Neural cell (in vitro differentiated cells): Measurements from ENCODE around the gene SHMT2. TPM values are rescaled to one million over a fixed set of nuclear protein-coding genes. Genes with fewer than 3 reads are reported as not detected.

Experiments used
- H2AFZ ChIP-seq: fragments of 200-600, 300-800 bp; sonication (generic), shearing (Covaris generic); 2 replicates; pipeline ENCODE4 v1.6.0; 2014; ENCODE audit warnings: low read depth, mild to moderate bottlenecking, antibody characterized with exemption, low read length, moderate library complexity
- H3F3A ChIP-seq: fragments of 200-600 bp; shearing (Covaris generic); 2 replicates; pipeline ENCODE4 v1.6.1; 2016; ENCODE audit warnings: mild to moderate bottlenecking, moderate library complexity, mixed read lengths, antibody characterized with exemption, low read length; ENCODE audit not compliant: insufficient read depth, poor library complexity, severe bottlenecking
- H3K27ac ChIP-seq: fragments of 200-600, 300-800 bp; sonication (generic), shearing (Covaris generic); 2 replicates; pipeline ENCODE4 v1.5.1; 2014; ENCODE audit warnings: mild to moderate bottlenecking, low read length, moderate library complexity
- H3K27me3 ChIP-seq: fragments of 300-800, 200-600 bp; sonication (generic), shearing (Covaris generic); 2 replicates; pipeline ENCODE4 v1.6.0; 2014; ENCODE audit warnings: mild to moderate bottlenecking, low read depth, low read length, moderate library complexity; ENCODE audit not compliant: insufficient read depth
- H3K36me3 ChIP-seq: fragments of 300-800, 200-600 bp; sonication (generic), shearing (Covaris generic); 2 replicates; pipeline ENCODE4 v1.5.1; 2014; ENCODE audit warnings: mild to moderate bottlenecking, antibody characterized with exemption, low read length, moderate library complexity; ENCODE audit not compliant: insufficient read depth
- H3K4me2 ChIP-seq: fragments of 300-800, 200-600 bp; sonication (generic), shearing (Covaris generic); 2 replicates; pipeline ENCODE4 v1.6.0; 2014; ENCODE audit warnings: mild to moderate bottlenecking, low read length
- H3K4me3 ChIP-seq: fragments of 300-800, 200-600 bp; sonication (generic), shearing (Covaris generic); 2 replicates; pipeline ENCODE4 v1.5.1; 2014; ENCODE audit warnings: mild to moderate bottlenecking, low read length, moderate library complexity
- H3K79me2 ChIP-seq: fragments of 200-600 bp; shearing (Covaris generic); replicated peaks from 2 replicates; pipeline ENCODE4 v1.6.0; 2014; ENCODE audit warnings: mild to moderate bottlenecking, low read length, moderate library complexity; ENCODE audit not compliant: insufficient read depth
- H3K9ac ChIP-seq: fragments of 300-800, 200-600 bp; sonication (generic), shearing (Covaris generic); 2 replicates; pipeline ENCODE4 v1.6.1; 2016; ENCODE audit warnings: mild to moderate bottlenecking, low read length, mixed read lengths
- H3K9me2 ChIP-seq: fragments of 200-600 bp; shearing (Covaris generic); 2 replicates; pipeline ENCODE4 v1.6.1; 2016; ENCODE audit warnings: mild to moderate bottlenecking, low read length, mixed read lengths; ENCODE audit not compliant: insufficient read depth
- H3K9me3 ChIP-seq: fragments of 200-600, 300-800 bp; sonication (generic), shearing (Covaris generic); 2 replicates; pipeline ENCODE4 v1.6.1; 2016; ENCODE audit warnings: mild to moderate bottlenecking, mixed run types, low read length, moderate library complexity, mixed read lengths
- H4K20me1 ChIP-seq: fragments of 200-600 bp; shearing (Covaris generic); 2 replicates; pipeline ENCODE4 v1.6.1; 2016; ENCODE audit warnings: mild to moderate bottlenecking, mixed run types; ENCODE audit not compliant: insufficient read depth
- EP300 ChIP-seq: fragments of 450-650 bp; conservative IDR thresholded peaks from 2 replicates; pipeline ENCODE4 v1.6.1; 2014; ENCODE audit warnings: antibody characterized with exemption, mild to moderate bottlenecking, moderate library complexity; ENCODE audit not compliant: poor library complexity, severe bottlenecking
- EZH2 ChIP-seq: fragments of 200-600, 300-800 bp; shearing (Covaris generic), sonication (generic); IDR thresholded peaks from 2 replicates; pipeline ENCODE4 v1.6.1; 2014; ENCODE audit warnings: antibody characterized with exemption, low read length, borderline replicate concordance, mild to moderate bottlenecking; ENCODE audit not compliant: insufficient read depth, poor library complexity, severe bottlenecking
- MXI1 ChIP-seq: fragments of 450-650 bp; conservative IDR thresholded peaks from 2 replicates; pipeline ENCODE4 v1.6.1; 2014; ENCODE audit warnings: antibody characterized with exemption, mild to moderate bottlenecking; ENCODE audit not compliant: poor library complexity, severe bottlenecking
- POLR2AphosphoS5 ChIP-seq: IDR thresholded peaks from 2 replicates; pipeline ENCODE4 v1.6.1; 2012
- RAD21 ChIP-seq: fragments of 450-650 bp; conservative IDR thresholded peaks from 2 replicates; pipeline ENCODE4 v1.6.1; 2014; ENCODE audit warnings: antibody characterized with exemption, mild to moderate bottlenecking, moderate library complexity
- SMC3 ChIP-seq: fragments of 450-650 bp; conservative IDR thresholded peaks from 2 replicates; pipeline ENCODE4 v1.6.1; 2014; ENCODE audit warnings: antibody characterized with exemption, mild to moderate bottlenecking, moderate library complexity; ENCODE audit not compliant: poor library complexity
- TAF1 ChIP-seq: IDR thresholded peaks from 2 replicates; pipeline ENCODE4 v1.6.1; 2012; ENCODE audit warnings: low read depth
- polyA plus RNA-seq: library from polyadenylated mRNA; depleted of rRNA; stranded (reverse); fragments of >200 nt; gene quantifications from 2 replicates; pipeline ENCODE4 v1.2.3, GENCODE V29; 2014
- TF ChIP-seq, protein P1 (sequence below): IDR thresholded peaks from 2 replicates; pipeline ENCODE4 v1.6.1; 2012; ENCODE audit warnings: borderline replicate concordance
- TF ChIP-seq, protein P2 (sequence below): fragments of 450-650 bp; IDR thresholded peaks from 2 replicates; pipeline ENCODE4 v1.5.1; 2014; ENCODE audit warnings: antibody characterized with exemption, mild to moderate bottlenecking, moderate library complexity; ENCODE audit not compliant: poor library complexity, severe bottlenecking

SHMT2 gene
- polyA plus RNA-seq, 1 donor from 2014 or later, result 38.2 TPM

DNA sequence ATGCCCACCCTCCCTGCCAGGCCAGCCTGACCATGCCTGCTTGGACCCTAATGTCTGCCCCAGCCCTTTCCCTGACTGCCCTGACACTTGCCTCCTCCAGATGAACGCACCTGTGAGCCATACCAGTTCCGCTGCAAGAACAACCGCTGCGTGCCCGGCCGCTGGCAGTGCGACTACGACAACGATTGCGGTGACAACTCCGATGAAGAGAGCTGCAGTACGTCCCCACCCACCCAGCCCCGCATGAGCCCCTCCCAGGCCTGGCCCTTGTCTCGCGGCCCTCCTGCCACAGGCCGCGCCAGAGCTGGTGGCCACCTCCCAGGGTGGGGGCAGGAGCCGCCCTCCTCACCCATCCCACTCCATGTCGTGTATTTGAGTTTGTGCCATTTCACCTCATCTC lies 27.2 kb upstream of the SHMT2 start:
- Histone ChIP-seq H3K27ac (no peak overlapping the region), H3K27me3 (no peaks in the 10 kb centered on the region), H3K36me3 (peaks cover 19% of the 10 kb centered on the region), H3F3A (no peaks in the 10 kb centered on the region), H3K9me3 (no peaks in the 10 kb centered on the region), H3K4me2 (no peak overlapping the region), H3K9me2 (no peaks in the 10 kb centered on the region), H2AFZ (no peak overlapping the region), H4K20me1 (no peaks in the 10 kb centered on the region), H3K4me3 (no peak overlapping the region), H3K9ac (no peak overlapping the region), H3K79me2 (no peaks in the 10 kb centered on the region)
- TF ChIP-seq TAF1 (no peak), RAD21 (no peak), POLR2AphosphoS5 (no peak), EP300 (no peak), EZH2 (no peak), MXI1 (no peak), SMC3 (no peak)
- TF ChIP-seq, protein P1, sequence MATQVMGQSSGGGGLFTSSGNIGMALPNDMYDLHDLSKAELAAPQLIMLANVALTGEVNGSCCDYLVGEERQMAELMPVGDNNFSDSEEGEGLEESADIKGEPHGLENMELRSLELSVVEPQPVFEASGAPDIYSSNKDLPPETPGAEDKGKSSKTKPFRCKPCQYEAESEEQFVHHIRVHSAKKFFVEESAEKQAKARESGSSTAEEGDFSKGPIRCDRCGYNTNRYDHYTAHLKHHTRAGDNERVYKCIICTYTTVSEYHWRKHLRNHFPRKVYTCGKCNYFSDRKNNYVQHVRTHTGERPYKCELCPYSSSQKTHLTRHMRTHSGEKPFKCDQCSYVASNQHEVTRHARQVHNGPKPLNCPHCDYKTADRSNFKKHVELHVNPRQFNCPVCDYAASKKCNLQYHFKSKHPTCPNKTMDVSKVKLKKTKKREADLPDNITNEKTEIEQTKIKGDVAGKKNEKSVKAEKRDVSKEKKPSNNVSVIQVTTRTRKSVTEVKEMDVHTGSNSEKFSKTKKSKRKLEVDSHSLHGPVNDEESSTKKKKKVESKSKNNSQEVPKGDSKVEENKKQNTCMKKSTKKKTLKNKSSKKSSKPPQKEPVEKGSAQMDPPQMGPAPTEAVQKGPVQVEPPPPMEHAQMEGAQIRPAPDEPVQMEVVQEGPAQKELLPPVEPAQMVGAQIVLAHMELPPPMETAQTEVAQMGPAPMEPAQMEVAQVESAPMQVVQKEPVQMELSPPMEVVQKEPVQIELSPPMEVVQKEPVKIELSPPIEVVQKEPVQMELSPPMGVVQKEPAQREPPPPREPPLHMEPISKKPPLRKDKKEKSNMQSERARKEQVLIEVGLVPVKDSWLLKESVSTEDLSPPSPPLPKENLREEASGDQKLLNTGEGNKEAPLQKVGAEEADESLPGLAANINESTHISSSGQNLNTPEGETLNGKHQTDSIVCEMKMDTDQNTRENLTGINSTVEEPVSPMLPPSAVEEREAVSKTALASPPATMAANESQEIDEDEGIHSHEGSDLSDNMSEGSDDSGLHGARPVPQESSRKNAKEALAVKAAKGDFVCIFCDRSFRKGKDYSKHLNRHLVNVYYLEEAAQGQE, result no peak
- TF ChIP-seq, protein P2, sequence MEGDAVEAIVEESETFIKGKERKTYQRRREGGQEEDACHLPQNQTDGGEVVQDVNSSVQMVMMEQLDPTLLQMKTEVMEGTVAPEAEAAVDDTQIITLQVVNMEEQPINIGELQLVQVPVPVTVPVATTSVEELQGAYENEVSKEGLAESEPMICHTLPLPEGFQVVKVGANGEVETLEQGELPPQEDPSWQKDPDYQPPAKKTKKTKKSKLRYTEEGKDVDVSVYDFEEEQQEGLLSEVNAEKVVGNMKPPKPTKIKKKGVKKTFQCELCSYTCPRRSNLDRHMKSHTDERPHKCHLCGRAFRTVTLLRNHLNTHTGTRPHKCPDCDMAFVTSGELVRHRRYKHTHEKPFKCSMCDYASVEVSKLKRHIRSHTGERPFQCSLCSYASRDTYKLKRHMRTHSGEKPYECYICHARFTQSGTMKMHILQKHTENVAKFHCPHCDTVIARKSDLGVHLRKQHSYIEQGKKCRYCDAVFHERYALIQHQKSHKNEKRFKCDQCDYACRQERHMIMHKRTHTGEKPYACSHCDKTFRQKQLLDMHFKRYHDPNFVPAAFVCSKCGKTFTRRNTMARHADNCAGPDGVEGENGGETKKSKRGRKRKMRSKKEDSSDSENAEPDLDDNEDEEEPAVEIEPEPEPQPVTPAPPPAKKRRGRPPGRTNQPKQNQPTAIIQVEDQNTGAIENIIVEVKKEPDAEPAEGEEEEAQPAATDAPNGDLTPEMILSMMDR, result no peak

DNA sequence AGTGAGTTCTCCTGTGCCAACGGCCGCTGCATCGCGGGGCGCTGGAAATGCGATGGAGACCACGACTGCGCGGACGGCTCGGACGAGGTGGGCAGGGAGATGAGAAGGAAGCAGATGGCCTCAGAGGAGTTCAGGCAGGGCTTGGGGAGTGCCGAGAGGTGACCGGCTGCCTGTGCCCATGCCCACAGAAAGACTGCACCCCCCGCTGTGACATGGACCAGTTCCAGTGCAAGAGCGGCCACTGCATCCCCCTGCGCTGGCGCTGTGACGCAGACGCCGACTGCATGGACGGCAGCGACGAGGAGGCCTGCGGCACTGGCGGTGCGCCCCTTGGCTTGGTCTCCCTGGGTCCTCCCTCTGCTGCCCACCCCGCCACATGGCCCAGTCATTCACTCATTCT lies 26.3 kb upstream of the SHMT2 start:
- no peaks in the 10 kb centered on the region for H3K79me2 ChIP-seq
- no peak overlapping the region for H3K4me3 ChIP-seq
- H3K9ac ChIP-seq, result no peak overlapping the region
- no peaks in the 10 kb centered on the region for H3F3A ChIP-seq
- H2AFZ ChIP-seq, result no peak overlapping the region
- H3K9me3 ChIP-seq, result no peaks in the 10 kb centered on the region
- no peaks in the 10 kb centered on the region for H4K20me1 ChIP-seq
- H3K27me3 ChIP-seq, result no peaks in the 10 kb centered on the region
- TF ChIP-seq, protein P2, result no peak
- TF ChIP-seq, protein P1, result no peak
- no peak for TF ChIP-seq TAF1
- TF ChIP-seq MXI1, result no peak
- TF ChIP-seq EZH2, result no peak
- no peak for TF ChIP-seq RAD21
- TF ChIP-seq SMC3, result no peak
- no peak for TF ChIP-seq POLR2AphosphoS5
- TF ChIP-seq EP300, result no peak
- no peak overlapping the region for H3K27ac ChIP-seq
- no peak overlapping the region for H3K4me2 ChIP-seq
- peaks cover 14% of the 10 kb centered on the region for H3K36me3 ChIP-seq
- no peaks in the 10 kb centered on the region for H3K9me2 ChIP-seq
